Measurements from ENCODE around the gene FOXP3.

The FOXP3 gene

GRCh38 chrX:49238735-49239134 lies 25.8 kb downstream of the FOXP3 start:
- H2AFZ ChIP-seq (ENCODE audit: low read length): no peak overlapping the region
- no peaks in the 10 kb centered on the region for H3K4me1 ChIP-seq (ENCODE audit: low read length)
- H3K4me3 ChIP-seq (ENCODE audit: low read length): no peak overlapping the region
- TF ChIP-seq CTCF (IDR thresholded peaks at IDR 0.05; ENCODE audit: low read length): no peak
- TF ChIP-seq EZH2 (optimal IDR thresholded peaks at IDR 0.05; ENCODE audit: low read depth, low read length): no peak
- no peak for TF ChIP-seq EZH2phosphoT487 (IDR thresholded peaks at IDR 0.05; ENCODE audit: low read length)
- H3K9me3 ChIP-seq (replicated peaks; ENCODE audit: insufficient read depth, low read length): no peaks in the 10 kb centered on the region
- no peak overlapping the region for H3K4me2 ChIP-seq (ENCODE audit: low read depth, low read length)
- no peaks in the 10 kb centered on the region for H3K79me2 ChIP-seq (ENCODE audit: low read length)
- no peak overlapping the region for H3K27ac ChIP-seq (ENCODE audit: low read length)
- H4K20me1 ChIP-seq (ENCODE audit: insufficient read depth, low read length): no peaks in the 10 kb centered on the region
- H3K36me3 ChIP-seq (replicated peaks; ENCODE audit: insufficient read depth, low read length): no peaks in the 10 kb centered on the region
- no peaks in the 10 kb centered on the region for H3K27me3 ChIP-seq (replicated peaks; ENCODE audit: insufficient read depth, low read length)
- DNase-seq: no peak
- H3K9ac ChIP-seq (ENCODE audit: low read length): no peak overlapping the region
- H3F3A ChIP-seq (ENCODE audit: insufficient read depth, low read length): no peaks in the 10 kb centered on the region
- no peaks in the 10 kb centered on the region for H3K9me2 ChIP-seq (replicated peaks; ENCODE audit: insufficient read depth, low read length)

GRCh38 chrX:49237060-49237459 lies 27.4 kb downstream of the FOXP3 start:
- no peaks in the 10 kb centered on the region for H3K79me2 ChIP-seq (ENCODE audit: low read length)
- H3F3A ChIP-seq (ENCODE audit: insufficient read depth, low read length): no peaks in the 10 kb centered on the region
- no peaks in the 10 kb centered on the region for H3K9me2 ChIP-seq (replicated peaks; ENCODE audit: insufficient read depth, low read length)
- no peak overlapping the region for H3K4me2 ChIP-seq (ENCODE audit: low read depth, low read length)
- no peak overlapping the region for H3K27ac ChIP-seq (ENCODE audit: low read length)
- no peaks in the 10 kb centered on the region for H3K9me3 ChIP-seq (replicated peaks; ENCODE audit: insufficient read depth, low read length)
- H3K36me3 ChIP-seq (replicated peaks; ENCODE audit: insufficient read depth, low read length): no peaks in the 10 kb centered on the region
- DNase-seq: no peak
- H3K9ac ChIP-seq (ENCODE audit: low read length): no peak overlapping the region
- H2AFZ ChIP-seq (ENCODE audit: low read length): no peak overlapping the region
- H4K20me1 ChIP-seq (ENCODE audit: insufficient read depth, low read length): no peaks in the 10 kb centered on the region
- TF ChIP-seq EZH2phosphoT487 (IDR thresholded peaks at IDR 0.05; ENCODE audit: low read length) (no peak), CTCF (IDR thresholded peaks at IDR 0.05; ENCODE audit: low read length) (no peak), EZH2 (optimal IDR thresholded peaks at IDR 0.05; ENCODE audit: low read depth, low read length) (no peak)
- no peak overlapping the region for H3K4me3 ChIP-seq (ENCODE audit: low read length)
- no peaks in the 10 kb centered on the region for H3K4me1 ChIP-seq (ENCODE audit: low read length)
- no peaks in the 10 kb centered on the region for H3K27me3 ChIP-seq (replicated peaks; ENCODE audit: insufficient read depth, low read length)

- no peaks in the 10 kb centered on the region for H3K79me2 ChIP-seq (ENCODE audit: low read length)
- H3K9ac ChIP-seq (ENCODE audit: low read length): no peak overlapping the region
- no peak overlapping the region for H3K4me2 ChIP-seq (ENCODE audit: low read depth, low read length)
- TF ChIP-seq EZH2phosphoT487 (IDR thresholded peaks at IDR 0.05; ENCODE audit: low read length): no peak
- TF ChIP-seq EZH2 (optimal IDR thresholded peaks at IDR 0.05; ENCODE audit: low read depth, low read length): no peak
- no peak for TF ChIP-seq CTCF (IDR thresholded peaks at IDR 0.05; ENCODE audit: low read length)
- no peaks in the 10 kb centered on the region for H4K20me1 ChIP-seq (ENCODE audit: insufficient read depth, low read length)
- no peak overlapping the region for H3K27ac ChIP-seq (ENCODE audit: low read length)
- H3K4me1 ChIP-seq (ENCODE audit: low read length): no peaks in the 10 kb centered on the region
- no peak overlapping the region for H3K4me3 ChIP-seq (ENCODE audit: low read length)
- H3F3A ChIP-seq (ENCODE audit: insufficient read depth, low read length): no peaks in the 10 kb centered on the region
- H2AFZ ChIP-seq (ENCODE audit: low read length): no peak overlapping the region
- H3K36me3 ChIP-seq (replicated peaks; ENCODE audit: insufficient read depth, low read length): no peaks in the 10 kb centered on the region
- no peak for DNase-seq
- H3K9me2 ChIP-seq (replicated peaks; ENCODE audit: insufficient read depth, low read length): no peaks in the 10 kb centered on the region
- H3K9me3 ChIP-seq (replicated peaks; ENCODE audit: insufficient read depth, low read length): no peaks in the 10 kb centered on the region
- no peaks in the 10 kb centered on the region for H3K27me3 ChIP-seq (replicated peaks; ENCODE audit: insufficient read depth, low read length)
Observed at GRCh38 chrX:49233887-49234555, 30.5 kb downstream of the FOXP3 start.

All from MM.1S (cell line).